Activated effector memory CD4-positive, alpha-beta T cell treated with Interleukin-2 at 50 U/mL for 16 hours (primary cell): ENCODE data around the gene MCIDAS.

Experiments used
- DNase-seq: peaks from one replicate; pipeline ENCODE4 v3.0.0-alpha.2; 2020

Gene MCIDAS

GRCh38 chr5:55226934-55227663, at the start of gene MCIDAS:
TSS of gene MCIDAS (minus strand) at chr5:55227315. CDS start at chr5:55227138, 177 bp downstream.
- no peak for DNase-seq

DNA sequence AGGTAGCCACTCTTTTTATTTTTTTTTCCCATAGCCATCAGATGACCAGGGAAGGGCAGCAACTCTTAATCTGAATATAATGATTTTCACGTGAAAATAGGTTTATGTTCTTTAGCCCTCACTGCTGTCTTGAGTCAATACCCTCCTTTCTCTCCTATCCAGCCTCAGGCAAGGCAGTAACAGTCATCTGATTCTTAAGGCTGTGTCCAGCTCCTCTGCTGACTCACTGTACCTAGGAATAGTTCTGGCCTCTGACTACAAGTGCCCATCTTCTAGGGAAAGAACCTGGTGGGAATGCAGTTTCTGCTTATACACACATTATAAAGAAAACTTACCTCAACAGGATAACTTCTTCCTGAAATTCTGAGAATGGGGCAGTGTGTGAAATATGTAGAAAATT, 49.7 kb upstream of the MCIDAS start:
- DNase-seq = no peak

- no peak for DNase-seq
Measured at GRCh38 chr5:55258339-55258738, 31.2 kb upstream of the MCIDAS start.

GRCh38 chr5:55254802-55255201, 27.7 kb upstream of the MCIDAS start:
- DNase-seq = no peak

- no peak for DNase-seq
Measured at GRCh38 chr5:55250064-55250463, 22.9 kb upstream of the MCIDAS start.

DNA sequence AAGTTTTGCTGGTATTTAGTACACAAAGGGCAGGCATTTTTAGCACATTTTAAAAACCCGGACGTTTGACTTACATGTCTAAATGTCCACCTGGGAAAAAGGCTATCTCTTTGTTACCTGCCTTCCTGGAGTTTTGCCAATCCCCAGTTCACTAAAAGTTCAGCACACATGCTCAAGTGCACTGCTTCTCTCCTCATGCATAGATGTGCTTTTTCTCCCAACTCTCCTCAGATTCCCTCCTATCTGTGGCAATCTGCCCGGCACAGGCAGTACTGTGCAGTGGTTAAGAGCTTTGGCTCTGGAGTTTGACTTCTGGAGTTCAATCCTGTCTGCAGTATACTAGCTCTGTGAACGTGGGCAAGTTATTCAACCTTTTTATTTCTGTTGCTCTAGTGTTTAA, 14.6 kb upstream of the MCIDAS start:
- DNase-seq = no peak

GRCh38 chr5:55236800-55237199, 9.7 kb upstream of the MCIDAS start:
- DNase-seq = no peak

DNA sequence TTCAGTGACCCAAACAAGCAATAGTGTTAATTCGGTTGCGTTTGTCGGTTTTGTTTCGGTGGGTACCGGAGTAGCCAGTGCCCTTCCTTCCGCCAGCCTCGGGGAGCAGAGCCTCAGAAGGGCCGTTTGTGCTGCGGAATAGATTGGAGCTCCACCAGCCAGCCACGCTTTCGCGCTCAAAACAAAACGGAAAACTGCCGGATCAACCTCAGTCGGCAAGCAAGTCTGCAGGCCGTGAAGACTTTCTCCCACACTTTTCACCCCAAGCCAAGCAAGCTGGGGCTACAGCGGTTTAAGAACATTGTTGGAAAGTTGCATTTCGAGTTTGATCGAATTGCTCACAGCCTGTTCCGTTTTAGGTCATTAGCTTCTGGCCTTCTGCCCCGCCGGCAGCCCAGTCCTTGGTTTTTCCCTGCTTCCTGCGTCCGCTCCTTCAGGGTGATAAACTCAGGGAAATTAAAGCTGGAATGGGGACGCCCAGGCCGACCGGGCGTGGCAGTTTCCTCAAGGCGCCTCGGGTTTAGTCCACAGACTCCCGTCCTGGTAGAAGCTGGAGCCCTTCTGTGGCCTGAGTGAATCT, 7.1 kb upstream of the MCIDAS start:
- no peak for DNase-seq

DNA sequence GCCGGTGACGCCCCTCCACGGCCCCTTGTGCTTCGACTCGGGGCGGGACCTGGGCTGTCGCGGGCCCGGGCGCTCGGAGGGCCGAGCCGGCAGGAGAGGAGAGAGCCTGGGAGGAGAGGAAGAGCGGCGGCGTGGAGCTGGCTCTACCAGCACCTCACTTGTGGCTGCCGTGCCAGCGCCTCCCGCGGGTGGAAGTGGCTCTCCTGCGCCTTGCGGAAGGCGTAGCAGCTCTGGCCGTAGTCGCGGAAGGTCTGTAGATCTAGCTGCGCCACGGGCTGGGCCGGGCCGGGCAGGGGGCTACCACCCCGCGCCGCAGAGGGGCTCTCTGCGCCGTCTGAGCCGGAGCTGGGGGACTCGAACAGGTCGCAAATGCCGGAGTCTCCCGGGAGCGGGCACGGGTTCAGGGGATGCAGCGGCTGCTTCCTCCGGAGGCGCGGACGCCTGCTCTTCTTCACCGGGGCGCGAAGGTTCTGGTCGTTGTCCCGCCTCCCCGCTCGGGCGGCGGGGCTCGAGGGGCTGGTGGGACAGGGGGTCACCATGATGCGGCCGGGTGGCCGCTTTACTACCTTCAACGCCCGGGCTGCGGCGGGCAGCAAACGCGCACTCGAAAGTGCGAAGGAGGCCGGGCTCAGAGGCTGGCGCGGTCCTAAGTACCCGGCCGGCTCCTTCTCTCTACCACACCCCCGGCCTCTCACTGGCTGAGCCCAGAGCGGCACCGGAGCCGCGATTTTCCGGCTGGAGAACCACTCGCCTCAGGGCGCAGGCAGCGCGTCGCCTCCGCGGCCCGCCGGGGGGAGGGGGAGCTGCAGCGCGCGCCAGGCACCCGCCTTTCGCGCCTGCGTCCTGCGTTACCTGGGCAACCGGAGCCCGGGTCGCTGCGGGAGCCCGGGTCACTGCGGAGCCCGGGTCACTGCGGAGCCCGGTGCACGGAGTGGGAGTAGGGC, 6.1 kb upstream of the MCIDAS start, which contains the start of gene CCNO:
TSS of gene CCNO (minus strand) at position 624 of the 944 bp plus-strand sequence. CDS start at position 539, 85 bp downstream.
- peak; percentile 39 for DNase-seq

GRCh38 chr5:55232271-55232984, 5.3 kb upstream of the MCIDAS start:
- no peak for DNase-seq

GRCh38 chr5:55231919-55232270, 4.8 kb upstream of the MCIDAS start:
- no peak for DNase-seq

DNA sequence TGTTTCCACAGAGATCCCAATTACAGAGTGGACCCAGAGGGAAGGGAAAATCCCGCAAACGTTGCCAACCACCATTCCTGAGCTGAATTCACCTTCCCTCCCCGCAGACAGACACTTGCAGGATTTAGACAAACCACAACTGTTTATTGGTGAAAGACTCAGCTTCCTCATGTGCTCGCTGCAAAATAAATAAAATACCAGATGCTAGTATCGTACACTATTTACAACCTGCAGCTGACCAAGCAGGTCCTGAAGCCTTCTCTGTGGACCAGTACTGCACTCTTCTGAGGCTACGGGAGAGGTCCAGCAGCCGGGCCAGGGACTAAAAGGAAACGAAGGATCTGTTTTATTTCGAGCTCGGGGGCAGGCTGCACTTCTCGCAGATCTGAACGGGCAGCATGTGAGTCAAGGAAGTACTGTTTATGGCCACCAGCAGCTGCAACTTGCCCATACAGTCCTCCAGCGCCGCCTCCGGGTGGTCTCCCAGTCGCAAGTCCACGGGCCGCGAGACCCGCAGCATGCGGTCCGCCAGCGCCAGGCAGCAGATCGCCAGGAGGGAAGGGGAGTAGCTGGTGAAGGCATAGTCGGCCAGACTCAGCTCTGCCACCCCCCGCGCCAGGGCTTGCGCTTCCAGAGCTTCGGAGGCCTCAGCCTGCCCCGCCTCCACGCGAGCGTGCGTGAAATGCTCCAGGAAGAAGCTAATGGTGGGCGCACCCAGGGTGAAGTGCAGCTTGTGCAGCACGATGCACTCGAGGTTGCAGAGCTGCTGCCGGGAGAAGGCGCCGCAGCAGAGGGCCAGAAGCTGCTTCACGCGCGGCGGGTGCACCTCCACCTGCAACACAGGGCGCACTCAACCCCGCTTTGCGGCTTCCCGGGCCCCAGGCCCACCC, 4.2 kb upstream of the MCIDAS start:
- no peak for DNase-seq

- DNase-seq = no peak
Measured at GRCh38 chr5:55230086-55230629, 3.0 kb upstream of the MCIDAS start.

DNA sequence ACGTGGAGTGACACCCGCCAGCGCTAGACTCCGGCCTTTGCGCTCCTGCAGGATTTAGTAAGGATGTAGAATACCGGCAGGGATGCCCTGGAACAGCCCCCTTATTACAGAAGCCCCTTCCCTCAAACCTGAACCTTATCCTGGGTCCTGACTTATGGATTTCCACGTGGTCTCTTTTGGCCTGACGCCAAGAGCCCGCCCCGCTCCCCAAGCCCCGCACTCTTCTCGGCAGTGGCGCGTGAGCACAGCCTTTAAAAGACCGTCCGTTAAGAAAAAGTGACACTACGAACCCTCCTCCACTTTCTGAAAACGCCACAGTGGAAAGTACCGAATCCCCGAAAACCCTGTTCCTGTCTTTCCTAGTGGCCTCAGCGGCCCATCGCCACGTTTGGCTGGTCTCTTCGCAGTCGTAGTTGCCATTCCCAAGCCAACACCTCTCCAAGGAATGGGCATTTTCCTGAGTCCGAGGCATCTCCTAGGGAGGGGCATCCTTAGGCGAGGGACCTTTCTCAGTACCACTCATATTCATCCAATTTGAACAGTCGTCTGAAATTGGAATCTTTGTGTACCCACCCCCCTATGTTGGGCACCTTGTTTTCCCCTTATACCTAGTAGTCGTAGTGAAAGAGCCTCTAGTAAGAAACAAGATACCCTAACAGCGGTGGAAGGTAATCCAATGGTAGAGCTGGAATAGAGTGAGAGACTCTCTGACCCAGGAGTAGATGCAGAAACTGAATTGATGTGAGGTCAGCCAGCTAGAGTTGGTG, 732 bp upstream of the MCIDAS start:
- DNase-seq = no peak

- no peak for DNase-seq
Measured at GRCh38 chr5:55226027-55226933, 835 bp downstream of the MCIDAS start.

DNA sequence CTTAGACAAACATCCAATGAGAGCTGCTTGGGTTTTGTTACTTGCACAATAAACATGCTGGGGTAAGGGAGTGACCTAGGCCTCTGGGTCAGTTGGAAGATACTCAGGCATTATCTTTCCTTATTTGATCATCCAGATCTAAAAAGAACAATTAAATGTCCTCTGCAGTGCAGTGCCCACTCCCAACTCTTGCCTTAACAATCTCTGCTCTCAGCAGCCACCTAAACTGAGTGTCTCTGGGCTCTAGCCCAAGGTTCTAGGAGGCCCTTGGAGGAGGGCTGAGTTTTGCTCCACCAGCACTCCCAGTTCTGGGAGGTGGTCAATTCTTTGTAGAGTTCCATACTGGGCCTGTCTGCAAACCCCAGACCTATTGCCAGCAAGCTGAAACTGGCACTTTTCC, 1.8 kb downstream of the MCIDAS start:
- no peak for DNase-seq

DNA sequence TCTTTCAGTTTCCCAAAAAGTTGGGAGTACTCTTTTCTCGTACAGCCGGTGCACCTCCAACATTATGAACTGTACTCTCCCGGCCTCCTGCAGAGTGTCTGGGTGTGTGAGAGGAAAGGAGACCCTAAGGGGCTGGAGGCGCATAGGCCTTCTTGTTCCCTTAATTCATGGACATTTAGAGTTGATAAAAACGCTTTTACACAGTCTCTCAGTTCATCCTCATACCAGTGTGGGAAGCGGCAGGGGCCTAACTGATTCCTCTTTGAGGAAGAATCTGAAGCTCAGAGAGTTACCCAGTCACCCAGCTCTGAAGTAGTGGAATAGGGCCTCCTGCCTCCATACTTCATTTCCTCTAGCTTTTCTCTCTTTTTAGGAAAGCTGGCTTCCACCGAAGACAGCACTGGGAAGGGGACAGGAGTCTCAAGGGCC, 3.3 kb downstream of the MCIDAS start:
- DNase-seq = no peak

GRCh38 chr5:55222985-55223811, 3.9 kb downstream of the MCIDAS start:
- DNase-seq = no peak
